ENCODE data around the gene ATG5. TPM values are rescaled to one million over a fixed set of nuclear protein-coding genes. Genes with fewer than 3 reads are reported as not detected.

The ATG5 gene
- total RNA-seq, 2 experiments from 2014 or later, result 35.4 to 35.6 TPM

DNA sequence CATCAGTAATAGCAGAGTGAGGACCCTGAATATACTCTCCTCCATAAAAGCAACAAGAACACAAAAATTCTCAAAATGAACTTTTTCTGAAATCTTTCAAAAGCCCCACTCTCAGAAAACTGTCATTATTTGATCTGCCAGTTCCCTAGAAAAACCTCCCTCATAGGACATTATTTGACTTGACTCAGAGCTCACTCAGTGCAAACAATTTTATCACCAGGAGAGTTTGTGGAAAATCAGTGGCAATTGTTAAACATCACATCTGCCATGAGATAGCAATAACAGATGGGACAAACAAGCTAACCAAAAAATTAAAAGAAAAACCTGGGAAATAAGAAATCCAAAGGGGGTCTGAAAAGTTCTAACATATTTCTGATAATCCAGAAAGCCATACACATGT lies 100.0 kb downstream of the ATG5 start:
- H3K36me3 Mint-ChIP-seq (ENCODE audit: low read depth), result peaks cover 34% of the 10 kb centered on the region
- POLR2A ChIA-PET, result no interaction called here
- H3K4me3 Mint-ChIP-seq, result no peak overlapping the region
- H3K27ac Mint-ChIP-seq, result no peak overlapping the region
- H3K9me3 Mint-ChIP-seq, result no peaks in the 10 kb centered on the region
- H3K4me1 Mint-ChIP-seq, result peaks cover 42% of the 10 kb centered on the region
- H3K27me3 Mint-ChIP-seq, result no peaks in the 10 kb centered on the region
- CTCF ChIA-PET, result interaction anchor here (1.4 to 4.5 kb wide), 4 partner anchors 13 to 742 kb away, joined by 4 to 37 read pairs (median 30); no protein-coding TSS in a partner anchor
- no peak for DNase-seq

DNA sequence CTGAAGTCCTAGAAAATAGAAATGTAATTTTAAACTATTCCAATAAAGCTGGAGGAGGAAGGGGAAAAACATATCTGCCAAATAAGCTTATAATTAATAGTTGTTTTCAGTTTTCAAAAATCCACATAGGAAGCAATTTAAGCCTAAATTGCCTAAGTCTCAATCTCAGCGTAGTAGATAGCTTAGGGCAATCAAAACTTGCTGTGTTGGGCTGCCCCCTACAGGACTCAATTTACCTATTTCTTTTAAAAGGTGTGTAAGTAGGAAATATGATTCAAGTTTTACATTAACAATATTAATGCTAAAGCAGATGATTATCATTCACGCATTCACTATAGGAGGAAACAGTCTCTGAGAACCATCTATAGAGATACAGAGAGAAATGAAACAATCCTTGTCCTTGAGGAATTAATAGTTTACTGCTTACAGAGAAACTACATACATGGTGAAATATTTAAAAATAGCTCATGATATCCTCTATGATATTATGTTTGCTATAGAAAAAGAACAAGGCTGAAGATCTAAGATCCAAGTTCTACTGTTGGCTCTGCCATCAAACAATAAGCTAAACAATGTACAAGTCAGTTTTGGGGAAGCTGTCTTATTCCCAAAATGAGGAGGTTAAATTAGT lies 102.1 kb downstream of the ATG5 start:
- POLR2A ChIA-PET, result interaction anchor here (0.7 to 4.3 kb wide), 19 partner anchors 12 to 741 kb away, joined by 3 to 31 read pairs (median 5); partner anchors contain the start of genes ATG5 and PRDM1
- Mint-ChIP-seq H3K36me3 (ENCODE audit: low read depth) (peaks cover 28% of the 10 kb centered on the region), H3K27ac (no peak overlapping the region), H3K4me3 (no peak overlapping the region), H3K27me3 (no peaks in the 10 kb centered on the region), H3K4me1 (peaks cover 43% of the 10 kb centered on the region), H3K9me3 (no peaks in the 10 kb centered on the region)
- peak; percentile 79 for DNase-seq
- CTCF ChIA-PET, result interaction anchor here (0.6 to 4.9 kb wide), 52 partner anchors 10 to 1037 kb away, joined by 3 to 53 read pairs (median 6); partner anchors contain the start of gene PRDM1

- Mint-ChIP-seq H3K27me3 (no peaks in the 10 kb centered on the region), H3K36me3 (ENCODE audit: low read depth) (peaks cover 21% of the 10 kb centered on the region), H3K27ac (no peak overlapping the region), H3K4me3 (no peak overlapping the region), H3K9me3 (no peaks in the 10 kb centered on the region), H3K4me1 (peaks cover 24% of the 10 kb centered on the region)
- POLR2A ChIA-PET, result interaction anchor here (0.6 to 3.6 kb wide), 2 partner anchors 121 to 137 kb away, joined by 3 to 31 read pairs; no protein-coding TSS in a partner anchor
- no peak for DNase-seq
- CTCF ChIA-PET, result interaction anchor here (0.6 to 4.9 kb wide), 5 partner anchors 31 to 789 kb away, joined by 3 to 53 read pairs (median 4); no protein-coding TSS in a partner anchor
Observed at GRCh38 chr6:106220485-106220884, 105.1 kb downstream of the ATG5 start.

GRCh38 chr6:106216527-106216926 lies 109.0 kb downstream of the ATG5 start:
- Mint-ChIP-seq H3K4me1 (peaks cover 10% of the 10 kb centered on the region), H3K4me3 (no peak overlapping the region)
- POLR2A ChIA-PET, result interaction anchor here (1.0 kb wide), 1 partner anchor 224 kb away, joined by 4 read pairs; no protein-coding TSS in a partner anchor

DNA sequence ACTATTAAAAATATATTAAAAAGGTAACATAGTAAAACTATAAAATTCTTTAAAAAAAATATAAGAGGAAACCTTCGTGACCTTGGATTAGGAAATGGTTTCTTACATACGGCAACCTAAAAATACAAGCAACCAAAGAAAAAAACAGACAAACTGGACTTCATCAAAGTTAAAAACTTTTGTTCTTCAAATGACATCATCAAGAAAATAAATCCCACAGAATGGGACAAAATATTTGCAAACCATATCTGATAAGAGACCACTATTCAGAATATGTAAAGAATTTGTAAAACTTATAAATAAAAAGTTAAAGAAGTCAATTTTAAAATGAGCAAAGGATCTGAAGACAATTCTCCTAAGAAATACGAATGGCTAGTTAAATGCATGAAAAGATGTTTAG lies 110.0 kb downstream of the ATG5 start:
- ChIA-PET CTCF (interaction anchor here (5.4 kb wide), 1 partner anchor 9 kb away, joined by 37 read pairs; no protein-coding TSS in a partner anchor), POLR2A (no interaction called here)
- Mint-ChIP-seq H3K4me1 (peaks cover 6% of the 10 kb centered on the region), H3K4me3 (no peak overlapping the region), H3K27ac (no peak overlapping the region), H3K27me3 (no peaks in the 10 kb centered on the region), H3K36me3 (ENCODE audit: low read depth) (peaks cover 11% of the 10 kb centered on the region), H3K9me3 (no peaks in the 10 kb centered on the region)
- no peak for DNase-seq

More at GRCh38 chr6:106216527-106216926, 109.0 kb downstream of the ATG5 start:
- DNase-seq, result no peak
- Mint-ChIP-seq H3K27me3 (no peaks in the 10 kb centered on the region), H3K9me3 (no peaks in the 10 kb centered on the region), H3K36me3 (ENCODE audit: low read depth) (peaks cover 10% of the 10 kb centered on the region), H3K27ac (no peak overlapping the region)
- CTCF ChIA-PET, result interaction anchor here (1.1 to 1.4 kb wide), 2 partner anchors 84 to 732 kb away, joined by 3 to 4 read pairs; no protein-coding TSS in a partner anchor

DNA sequence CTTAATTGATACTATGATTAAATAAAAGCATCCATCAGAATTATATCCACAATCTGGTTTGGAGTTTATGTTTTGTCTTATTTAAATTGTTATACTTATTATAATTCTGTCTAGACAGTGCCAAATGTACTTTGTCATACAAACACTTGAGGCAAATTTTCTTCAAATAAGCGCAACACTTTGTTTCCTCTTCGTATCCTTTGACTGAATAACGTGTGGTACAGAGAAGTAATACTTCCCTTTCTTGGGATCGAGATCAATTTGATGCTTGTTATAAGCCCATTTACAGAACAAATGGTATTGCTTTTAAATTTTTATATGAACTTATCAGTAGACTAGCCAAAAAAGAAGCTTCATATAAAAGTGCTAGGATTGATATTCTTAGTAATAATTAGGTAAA lies 111.0 kb downstream of the ATG5 start:
- ChIA-PET CTCF (interaction anchor here (1.5 to 5.4 kb wide), 2 partner anchors 10 to 128 kb away, joined by 6 to 37 read pairs; partner anchors contain the start of gene PRDM1), POLR2A (interaction anchor here (1.0 to 1.1 kb wide), 2 partner anchors 50 to 731 kb away, joined by 3 read pairs; no protein-coding TSS in a partner anchor)
- no peak overlapping the region for H3K4me3 Mint-ChIP-seq
- DNase-seq, result no peak
- peaks cover 17% of the 10 kb centered on the region for H3K36me3 Mint-ChIP-seq (ENCODE audit: low read depth)
- peaks cover 5% of the 10 kb centered on the region for H3K4me1 Mint-ChIP-seq
- H3K27ac Mint-ChIP-seq, result no peak overlapping the region
- no peaks in the 10 kb centered on the region for H3K9me3 Mint-ChIP-seq
- no peaks in the 10 kb centered on the region for H3K27me3 Mint-ChIP-seq

GRCh38 chr6:106213660-106214289 lies 111.8 kb downstream of the ATG5 start:
- Mint-ChIP-seq H3K4me1 (peaks cover 5% of the 10 kb centered on the region), H3K9me3 (no peaks in the 10 kb centered on the region), H3K36me3 (ENCODE audit: low read depth) (peaks cover 24% of the 10 kb centered on the region), H3K4me3 (no peak overlapping the region), H3K27me3 (no peaks in the 10 kb centered on the region), H3K27ac (no peak overlapping the region)
- ChIA-PET CTCF (interaction anchor here (1.5 to 5.4 kb wide), 2 partner anchors 11 to 128 kb away, joined by 6 to 37 read pairs; partner anchors contain the start of gene PRDM1), POLR2A (interaction anchor here (0.9 to 1.1 kb wide), 3 partner anchors 50 to 730 kb away, joined by 3 read pairs; no protein-coding TSS in a partner anchor)
- DNase-seq, result no peak

GRCh38 chr6:106212576-106212975 lies 113.0 kb downstream of the ATG5 start:
- DNase-seq, result no peak
- Mint-ChIP-seq H3K27ac (no peak overlapping the region), H3K4me1 (peaks cover 7% of the 10 kb centered on the region), H3K9me3 (no peaks in the 10 kb centered on the region), H3K4me3 (no peak overlapping the region), H3K36me3 (ENCODE audit: low read depth) (peaks cover 34% of the 10 kb centered on the region), H3K27me3 (no peaks in the 10 kb centered on the region)
- CTCF ChIA-PET, result interaction anchor here (5.4 kb wide), 1 partner anchor 12 kb away, joined by 37 read pairs; no protein-coding TSS in a partner anchor
- POLR2A ChIA-PET, result interaction anchor here (0.9 kb wide), 1 partner anchor 49 kb away, joined by 3 read pairs; no protein-coding TSS in a partner anchor

DNA sequence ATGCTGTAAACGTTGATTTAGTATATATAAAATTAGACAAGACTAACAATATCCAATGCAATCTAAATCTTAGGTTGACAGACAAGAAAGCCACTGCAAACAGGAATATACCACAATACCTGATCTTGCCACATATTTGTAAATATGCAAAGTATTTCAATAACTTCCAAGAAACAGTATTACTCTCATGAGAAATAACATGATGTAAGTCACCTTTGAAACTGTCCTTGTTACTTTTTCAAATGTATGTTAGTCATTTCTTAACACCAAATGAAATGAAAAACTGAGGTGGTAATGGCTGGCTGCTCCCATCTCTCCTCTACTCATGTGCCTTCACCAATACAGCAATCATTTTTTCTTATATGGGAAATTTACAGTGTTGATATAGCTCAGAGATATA lies 118.7 kb downstream of the ATG5 start:
- peaks cover 64% of the 10 kb centered on the region for H3K36me3 Mint-ChIP-seq (ENCODE audit: low read depth)
- H3K27me3 Mint-ChIP-seq, result no peaks in the 10 kb centered on the region
- no peak overlapping the region for H3K27ac Mint-ChIP-seq
- H3K9me3 Mint-ChIP-seq, result peaks cover 7% of the 10 kb centered on the region
- CTCF ChIA-PET, result interaction anchor here (0.6 to 1.1 kb wide), 3 partner anchors 19 to 194 kb away, joined by 3 read pairs; no protein-coding TSS in a partner anchor
- H3K4me1 Mint-ChIP-seq, result peaks cover 21% of the 10 kb centered on the region
- no peak overlapping the region for H3K4me3 Mint-ChIP-seq
- no peak for DNase-seq
- POLR2A ChIA-PET, result interaction anchor here (1.4 kb wide), 1 partner anchor 43 kb away, joined by 4 read pairs; no protein-coding TSS in a partner anchor

DNA sequence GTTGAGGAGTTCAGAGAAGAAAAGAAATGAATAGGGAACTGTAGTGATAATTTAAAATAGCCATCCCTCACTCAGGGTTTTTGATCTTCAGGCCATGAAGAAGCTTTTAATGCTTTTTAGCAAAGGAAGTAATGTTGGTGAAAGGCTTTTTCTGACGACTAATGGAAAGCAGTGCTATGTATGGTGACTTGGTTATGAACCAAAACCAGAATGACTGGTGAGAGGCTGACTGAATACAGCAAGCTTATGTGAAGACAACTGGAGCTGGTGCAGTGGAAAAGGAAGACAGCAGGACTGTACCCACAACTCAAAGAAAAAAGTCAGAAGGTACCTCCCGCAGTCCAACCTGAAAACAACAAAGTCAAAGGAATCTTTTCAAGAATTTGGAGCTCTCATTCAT lies 120.6 kb downstream of the ATG5 start:
- Mint-ChIP-seq H3K36me3 (ENCODE audit: low read depth) (peaks cover 70% of the 10 kb centered on the region), H3K4me1 (peaks cover 26% of the 10 kb centered on the region), H3K4me3 (no peak overlapping the region), H3K9me3 (peaks cover 7% of the 10 kb centered on the region), H3K27ac (no peak overlapping the region), H3K27me3 (no peaks in the 10 kb centered on the region)
- DNase-seq, result no peak
- POLR2A ChIA-PET, result interaction anchor here (1.2 kb wide), 1 partner anchor 17 kb away, joined by 5 read pairs; no protein-coding TSS in a partner anchor
- CTCF ChIA-PET, result interaction anchor here (1.2 kb wide), 1 partner anchor 106 kb away, joined by 3 read pairs; no protein-coding TSS in a partner anchor

DNA sequence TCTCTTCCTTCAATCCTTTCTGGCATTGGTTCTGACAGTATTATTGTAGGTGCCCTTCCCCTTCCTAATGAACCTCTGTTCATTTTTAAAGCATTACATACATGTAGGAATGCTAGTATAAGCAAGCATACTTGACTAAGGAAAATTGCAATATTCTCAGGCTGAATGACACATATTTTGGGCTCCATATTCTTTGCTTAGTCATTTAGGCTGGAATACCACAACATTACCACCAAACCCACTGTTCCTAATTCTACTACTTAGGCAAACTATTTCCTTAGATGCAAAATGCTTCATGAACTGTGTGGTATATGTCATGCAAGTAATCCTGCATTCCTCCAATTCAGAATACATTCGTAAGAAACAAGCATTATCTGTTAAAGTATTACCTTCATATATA lies 125.6 kb downstream of the ATG5 start:
- peaks cover 6% of the 10 kb centered on the region for H3K9me3 Mint-ChIP-seq
- CTCF ChIA-PET, result interaction anchor here (1.4 kb wide), 1 partner anchor 23 kb away, joined by 6 read pairs; no protein-coding TSS in a partner anchor
- H3K27me3 Mint-ChIP-seq, result no peaks in the 10 kb centered on the region
- H3K4me1 Mint-ChIP-seq, result peaks cover 43% of the 10 kb centered on the region
- POLR2A ChIA-PET, result interaction anchor here (1.9 kb wide), 1 partner anchor 36 kb away, joined by 6 read pairs; no protein-coding TSS in a partner anchor
- peaks cover 62% of the 10 kb centered on the region for H3K36me3 Mint-ChIP-seq (ENCODE audit: low read depth)
- no peak overlapping the region for H3K27ac Mint-ChIP-seq
- no peak for DNase-seq
- no peak overlapping the region for H3K4me3 Mint-ChIP-seq

DNA sequence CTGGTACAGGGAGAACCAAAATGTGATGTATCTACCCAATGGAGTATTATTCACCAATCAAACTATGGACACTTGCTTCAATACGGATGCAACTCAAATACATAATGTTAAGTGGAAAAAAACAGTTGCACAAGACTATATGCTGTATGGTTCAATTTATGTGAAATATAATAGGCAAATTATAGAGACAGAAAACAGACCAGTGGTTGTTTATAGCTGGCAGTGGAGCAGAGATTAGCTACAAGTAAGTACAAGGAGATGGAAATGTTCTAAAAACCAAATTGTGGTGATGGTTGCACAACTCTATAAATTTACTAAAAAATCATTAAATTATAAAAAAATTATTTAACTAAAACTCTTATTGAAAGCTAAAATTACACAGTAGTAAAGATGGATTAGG lies 126.2 kb downstream of the ATG5 start:
- Mint-ChIP-seq H3K27me3 (no peaks in the 10 kb centered on the region), H3K4me1 (peaks cover 44% of the 10 kb centered on the region), H3K4me3 (no peak overlapping the region), H3K27ac (no peak overlapping the region), H3K36me3 (ENCODE audit: low read depth) (peaks cover 60% of the 10 kb centered on the region), H3K9me3 (peaks cover under 1% of the 10 kb centered on the region)
- no peak for DNase-seq
- ChIA-PET CTCF (interaction anchor here (1.4 kb wide), 1 partner anchor 24 kb away, joined by 6 read pairs; no protein-coding TSS in a partner anchor), POLR2A (interaction anchor here (1.9 kb wide), 1 partner anchor 36 kb away, joined by 6 read pairs; no protein-coding TSS in a partner anchor)
